K562 (cell line): ENCODE data around the gene PDE4A. TPM values are rescaled to one million over a fixed set of nuclear protein-coding genes. Genes with fewer than 3 reads are reported as not detected.

ENCODE experiments used
- EGR1 ChIP-seq: fragments of 450-650 bp; conservative IDR thresholded peaks from 2 replicates; pipeline ENCODE4 v1.6.1; 2017; ENCODE audit warnings: mild to moderate bottlenecking
- ERF ChIP-seq: fragments of 450-650 bp; formaldehyde crosslinking; IDR thresholded peaks from 2 replicates; pipeline ENCODE4 v1.4.0; 2020; ENCODE audit warnings: mild to moderate bottlenecking, mixed read lengths
- ETV1 ChIP-seq: fragments of 450-650 bp; conservative IDR thresholded peaks from 2 replicates; pipeline ENCODE4 v1.6.1; 2016; ENCODE audit warnings: missing genetic modification characterization, control low read depth, low read depth, missing compliant biosample characterization
- FOXM1 ChIP-seq, 2 experiments: fragments of 450-650 bp in 1 of 2; sonication (generic) in 1 of 2; formaldehyde crosslinking in 1 of 2; IDR thresholded peaks; 2 replicates each; pipeline versions ENCODE4 v1.6.1 to v1.9.0; 2017 to 2022; ENCODE audit warnings: low read depth in 2 of 2, mild to moderate bottlenecking in 2 of 2, missing genetic modification reagents in 1 of 2, moderate library complexity in 1 of 2
- MYNN ChIP-seq, 2 experiments: sonication (generic); formaldehyde crosslinking in 1 of 2; IDR thresholded peaks; 2 replicates each; pipeline versions ENCODE4 v1.5.0 to v1.6.1; 2016 to 2020; ENCODE audit warnings: antibody characterized with exemption in 1 of 2, missing genetic modification reagents in 1 of 2
- PHF20 ChIP-seq: fragments of 450-650 bp; IDR thresholded peaks from 2 replicates; pipeline ENCODE4 v1.6.1; 2018; ENCODE audit not compliant: partially characterized antibody
- PHF8 ChIP-seq: fragments of 200-600 bp; sonication (generic); IDR thresholded peaks from 2 replicates; pipeline ENCODE4 v1.6.1; 2012; ENCODE audit warnings: mixed run types, mild to moderate bottlenecking, inconsistent platforms, low read length, moderate library complexity, borderline replicate concordance
- POLR2A ChIP-seq: fragments of 450-650 bp; conservative IDR thresholded peaks from 2 replicates; pipeline ENCODE4 v1.6.1; 2016
- POLR2B ChIP-seq: fragments of 450-650 bp; IDR thresholded peaks from 2 replicates; pipeline ENCODE4 v1.6.1; 2018; ENCODE audit warnings: low read depth; ENCODE audit not compliant: partially characterized antibody
- RFX1 ChIP-seq: fragments of 450-650 bp; IDR thresholded peaks from 2 replicates; pipeline ENCODE4 v1.6.1; 2016; ENCODE audit warnings: mild to moderate bottlenecking, moderate library complexity
- SAFB ChIP-seq: fragments of 200-400 bp; formaldehyde crosslinking; IDR thresholded peaks from 2 replicates; pipeline ENCODE4 v1.6.1; 2017; ENCODE audit warnings: low read depth, low read length, borderline replicate concordance
- SMAD3 ChIP-seq: fragments of 450-650 bp; formaldehyde crosslinking; conservative IDR thresholded peaks from 2 replicates; pipeline ENCODE4 v1.4.0; 2020; ENCODE audit warnings: mild to moderate bottlenecking
- VEZF1 ChIP-seq: fragments of 200-800 bp; sonication (Bioruptor generic); IDR thresholded peaks from 2 replicates; pipeline ENCODE4 v1.6.1; 2017; ENCODE audit warnings: missing genetic modification characterization, missing compliant biosample characterization
- ZNF347 ChIP-seq: fragments of 450-650 bp; formaldehyde crosslinking; IDR thresholded peaks from 2 replicates; pipeline ENCODE4 v1.4.0; 2020; ENCODE audit warnings: low read depth, mild to moderate bottlenecking, moderate library complexity
- polyA plus RNA-seq, 8 experiments: library from polyadenylated mRNA; depleted of rRNA in 4 of 8; stranded (reverse) in 5 of 8; unstranded in 3 of 8; fragments of >200 nt; fragmentation: Nextera tagmentation in 2 of 8; fragmentation: Illumina TruSeq in 1 of 8; extraction: Ambion mirVana in 2 of 8; extraction: Trizol in 1 of 8; gene quantifications; 2 replicates each; pipeline versions ENCODE4 v1.2.1 to v1.2.3, GENCODE V29; 2011 to 2014; ENCODE audit warnings: inconsistent platforms in 1 of 8, missing spikeins in 1 of 8
- total RNA-seq, 7 experiments: library from RNA; depleted of rRNA in 6 of 7; stranded (reverse); fragments of >200 nt in 6 of 7; fragmentation: Illumina TruSeq in 2 of 7; extraction: Trizol in 2 of 7; gene quantifications; 2 replicates each; pipeline versions ENCODE4 v1.2.1 to v1.2.3, GENCODE V29; 2011 to 2021; ENCODE audit warnings: low replicate concordance in 1 of 7
- TF ChIP-seq, protein P1 (sequence below): sonication (generic); formaldehyde crosslinking; IDR thresholded peaks from 2 replicates; pipeline ENCODE4 v1.8.0; 2023; ENCODE audit warnings: mild to moderate bottlenecking, missing genetic modification reagents
- TF ChIP-seq, protein P2 (sequence below), 2 experiments: fragments of 450-650 bp; formaldehyde crosslinking in 1 of 2; IDR thresholded peaks; 2 replicates each; pipeline versions ENCODE4 v1.4.0 to v1.6.1; 2014 to 2020; ENCODE audit warnings: mild to moderate bottlenecking in 2 of 2, borderline replicate concordance in 1 of 2, low read depth in 1 of 2

Gene PDE4A
- total and polyA plus RNA-seq, 9 of the 15 experiments (the other 6 are each of a cell fraction or from before 2014, with no cell fraction given): 0.66 to 26.9 (median 4.6) TPM

- peak; percentile 70 for TF ChIP-seq VEZF1 (CRISPR knock-in tag)
- TF ChIP-seq SAFB: 0 out of 2 replicates have a peak, but pooled peaks have one; percentile 16
- peak; percentile 62 for TF ChIP-seq PHF20
- TF ChIP-seq FOXM1 (IDR thresholded peaks at IDR 0.05; ENCODE audit: low read depth): no peak
- TF ChIP-seq FOXM1 (CRISPR knock-in tag; IDR thresholded peaks at IDR 0.05; ENCODE audit: low read depth): no peak
- TF ChIP-seq ETV1 (tag): no peak
- no peak for TF ChIP-seq POLR2B
- TF ChIP-seq MYNN (IDR thresholded peaks at IDR 0.05): peak; percentile 52; the same call in 1 of the 2 replicates
- TF ChIP-seq MYNN (CRISPR knock-in tag; IDR thresholded peaks at IDR 0.05): no peak
- peak; percentile 34; the same call in 1 of the 2 replicates for TF ChIP-seq POLR2A
- no peak for TF ChIP-seq SMAD3 (CRISPR knock-in tag)
- TF ChIP-seq ZNF347 (CRISPR knock-in tag): no peak
- TF ChIP-seq RFX1: no peak
- TF ChIP-seq, protein P1, sequence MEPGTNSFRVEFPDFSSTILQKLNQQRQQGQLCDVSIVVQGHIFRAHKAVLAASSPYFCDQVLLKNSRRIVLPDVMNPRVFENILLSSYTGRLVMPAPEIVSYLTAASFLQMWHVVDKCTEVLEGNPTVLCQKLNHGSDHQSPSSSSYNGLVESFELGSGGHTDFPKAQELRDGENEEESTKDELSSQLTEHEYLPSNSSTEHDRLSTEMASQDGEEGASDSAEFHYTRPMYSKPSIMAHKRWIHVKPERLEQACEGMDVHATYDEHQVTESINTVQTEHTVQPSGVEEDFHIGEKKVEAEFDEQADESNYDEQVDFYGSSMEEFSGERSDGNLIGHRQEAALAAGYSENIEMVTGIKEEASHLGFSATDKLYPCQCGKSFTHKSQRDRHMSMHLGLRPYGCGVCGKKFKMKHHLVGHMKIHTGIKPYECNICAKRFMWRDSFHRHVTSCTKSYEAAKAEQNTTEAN (CRISPR knock-in tag): 0 out of 2 replicates have a peak, but pooled peaks have one; percentile 41
- peak; percentile 99 for TF ChIP-seq EGR1
- TF ChIP-seq ERF (CRISPR knock-in tag): no peak
- TF ChIP-seq, protein P2, sequence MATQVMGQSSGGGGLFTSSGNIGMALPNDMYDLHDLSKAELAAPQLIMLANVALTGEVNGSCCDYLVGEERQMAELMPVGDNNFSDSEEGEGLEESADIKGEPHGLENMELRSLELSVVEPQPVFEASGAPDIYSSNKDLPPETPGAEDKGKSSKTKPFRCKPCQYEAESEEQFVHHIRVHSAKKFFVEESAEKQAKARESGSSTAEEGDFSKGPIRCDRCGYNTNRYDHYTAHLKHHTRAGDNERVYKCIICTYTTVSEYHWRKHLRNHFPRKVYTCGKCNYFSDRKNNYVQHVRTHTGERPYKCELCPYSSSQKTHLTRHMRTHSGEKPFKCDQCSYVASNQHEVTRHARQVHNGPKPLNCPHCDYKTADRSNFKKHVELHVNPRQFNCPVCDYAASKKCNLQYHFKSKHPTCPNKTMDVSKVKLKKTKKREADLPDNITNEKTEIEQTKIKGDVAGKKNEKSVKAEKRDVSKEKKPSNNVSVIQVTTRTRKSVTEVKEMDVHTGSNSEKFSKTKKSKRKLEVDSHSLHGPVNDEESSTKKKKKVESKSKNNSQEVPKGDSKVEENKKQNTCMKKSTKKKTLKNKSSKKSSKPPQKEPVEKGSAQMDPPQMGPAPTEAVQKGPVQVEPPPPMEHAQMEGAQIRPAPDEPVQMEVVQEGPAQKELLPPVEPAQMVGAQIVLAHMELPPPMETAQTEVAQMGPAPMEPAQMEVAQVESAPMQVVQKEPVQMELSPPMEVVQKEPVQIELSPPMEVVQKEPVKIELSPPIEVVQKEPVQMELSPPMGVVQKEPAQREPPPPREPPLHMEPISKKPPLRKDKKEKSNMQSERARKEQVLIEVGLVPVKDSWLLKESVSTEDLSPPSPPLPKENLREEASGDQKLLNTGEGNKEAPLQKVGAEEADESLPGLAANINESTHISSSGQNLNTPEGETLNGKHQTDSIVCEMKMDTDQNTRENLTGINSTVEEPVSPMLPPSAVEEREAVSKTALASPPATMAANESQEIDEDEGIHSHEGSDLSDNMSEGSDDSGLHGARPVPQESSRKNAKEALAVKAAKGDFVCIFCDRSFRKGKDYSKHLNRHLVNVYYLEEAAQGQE (IDR thresholded peaks at IDR 0.05; ENCODE audit: borderline replicate concordance): no peak
- TF ChIP-seq, protein P2 (CRISPR knock-in tag; IDR thresholded peaks at IDR 0.05; ENCODE audit: low read depth): 0 out of 2 replicates have a peak, but pooled peaks have one; percentile 27
- peak; percentile 40; the same call in 1 of the 2 replicates for TF ChIP-seq PHF8
These were observed at the start of gene PDE4A (continued) for GRCh38 chr19:10420444-10421239.
